Measurements from ENCODE around the gene IQCK.

DNA sequence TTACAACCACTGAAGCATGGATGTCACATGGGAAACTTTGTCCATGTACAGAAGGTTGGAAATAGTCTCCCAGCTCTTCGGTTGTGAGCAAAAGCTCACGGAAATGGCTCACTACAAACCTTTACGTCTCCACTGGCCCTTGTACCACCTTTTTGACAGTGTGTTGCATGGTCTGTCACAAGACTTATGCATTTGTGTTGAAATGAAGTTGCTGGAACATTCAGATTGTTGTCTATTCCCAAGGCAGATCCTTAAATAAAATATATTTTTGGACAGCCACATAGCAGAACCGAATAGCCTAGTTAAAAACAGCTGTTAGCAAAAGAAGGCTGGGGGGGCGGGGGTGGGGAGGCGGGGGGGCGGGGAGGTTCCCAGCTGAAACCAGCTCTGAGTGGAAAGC is 39.3 kb upstream of the IQCK start:
- TF ChIP-seq CTCF (IDR thresholded peaks at IDR 0.05): no peak
- no peak for TF ChIP-seq POLR2A (IDR thresholded peaks at IDR 0.05)
